Measurements from ENCODE around the gene PIK3R1.
"Not testable (repeated sequence)": the region's sequence is repeated elsewhere in the genome, so short reads cannot be mapped to it uniquely, and the experiment has no call there.

The PIK3R1 gene

GRCh38 chr5:68193481-68194036 is 22.0 kb upstream of the PIK3R1 start:
- no peak for DNase-seq (ENCODE audit: low read depth, low spot score)

DNA sequence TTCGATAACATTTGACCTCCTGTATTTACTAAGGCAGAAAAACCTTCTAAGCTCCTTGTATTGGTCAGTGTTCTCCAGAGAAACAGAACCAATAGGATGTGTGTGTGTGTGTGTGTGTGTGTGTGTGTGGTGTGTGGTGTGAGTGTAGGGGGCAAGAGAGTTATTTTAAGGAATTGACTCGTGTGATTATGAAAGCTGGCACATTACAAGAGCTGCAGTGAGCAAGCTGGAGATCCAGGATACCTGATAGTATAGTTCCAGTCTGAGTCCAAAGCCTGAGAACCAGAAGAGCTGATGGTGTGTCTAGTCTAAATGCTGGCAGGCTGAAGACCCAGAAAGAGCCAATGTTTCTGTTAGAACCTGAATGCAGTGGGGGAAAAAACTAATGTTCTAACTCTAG is 21.2 kb upstream of the PIK3R1 start:
- DNase-seq (ENCODE audit: low read depth, low spot score): no peak

- DNase-seq (ENCODE audit: low read depth, low spot score): no peak
Measured at GRCh38 chr5:68195137-68195536, 20.4 kb upstream of the PIK3R1 start.

- no peak for DNase-seq (ENCODE audit: low read depth, low spot score)
Measured at GRCh38 chr5:68196876-68197275, 18.7 kb upstream of the PIK3R1 start.

- no peak for DNase-seq (ENCODE audit: low read depth, low spot score)
Measured at GRCh38 chr5:68200288-68200687, 15.3 kb upstream of the PIK3R1 start.

DNA sequence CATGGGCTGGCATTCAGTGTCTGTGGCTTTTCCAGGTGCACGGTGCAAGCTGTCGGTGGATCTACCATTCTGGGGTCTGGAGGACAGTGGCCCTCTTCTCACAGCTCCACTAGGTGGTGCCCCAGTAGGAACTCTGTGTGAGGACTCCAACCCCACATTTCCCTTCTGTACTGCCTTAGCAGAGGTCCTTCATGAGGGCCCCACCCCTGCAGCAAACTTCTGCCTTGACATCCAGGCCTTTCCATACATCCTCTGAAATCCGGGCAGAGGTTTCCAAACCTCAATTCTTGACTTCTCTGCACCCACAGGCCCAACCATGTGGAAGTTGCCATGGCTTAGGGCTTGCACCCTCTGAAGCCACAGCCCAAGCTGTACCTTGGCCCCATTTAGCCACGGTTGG is 4.9 kb upstream of the PIK3R1 start:
- not testable (repeated sequence) for DNase-seq (ENCODE audit: low read depth, low spot score)

GRCh38 chr5:68214482-68215207 is 911 bp upstream of the PIK3R1 start:
- no peak for DNase-seq (ENCODE audit: low read depth, low spot score)

DNA sequence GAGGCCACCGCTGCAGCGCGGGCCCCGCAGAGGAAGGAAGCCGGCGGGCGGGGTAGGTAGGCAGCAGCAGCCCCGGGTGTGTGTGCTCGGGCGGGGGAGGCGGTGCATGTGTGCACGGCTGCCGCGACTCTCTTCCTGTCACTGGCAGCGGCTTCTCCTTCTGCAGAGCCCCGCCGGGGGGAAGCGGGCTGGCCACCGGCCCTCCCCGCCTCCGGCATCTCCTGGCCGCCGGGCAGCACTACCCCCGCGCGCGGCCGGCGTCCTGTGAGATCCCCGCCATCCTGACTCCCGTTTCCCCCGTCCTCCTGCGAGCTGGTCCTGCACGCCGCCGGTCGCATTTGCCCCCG is 315 bp downstream of the PIK3R1 start:
- no peak for DNase-seq (ENCODE audit: low read depth, low spot score)

- peak; percentile 29 for DNase-seq (ENCODE audit: low read depth, low spot score)
Measured at GRCh38 chr5:68216245-68217046, 890 bp downstream of the PIK3R1 start.

GRCh38 chr5:68217047-68217355 is 1.4 kb downstream of the PIK3R1 start:
- no peak for DNase-seq (ENCODE audit: low read depth, low spot score)

GRCh38 chr5:68217528-68217927 is 2.0 kb downstream of the PIK3R1 start:
- DNase-seq (ENCODE audit: low read depth, low spot score): no peak

GRCh38 chr5:68219161-68219816 is 3.7 kb downstream of the PIK3R1 start:
- DNase-seq (ENCODE audit: low read depth, low spot score): no peak

DNA sequence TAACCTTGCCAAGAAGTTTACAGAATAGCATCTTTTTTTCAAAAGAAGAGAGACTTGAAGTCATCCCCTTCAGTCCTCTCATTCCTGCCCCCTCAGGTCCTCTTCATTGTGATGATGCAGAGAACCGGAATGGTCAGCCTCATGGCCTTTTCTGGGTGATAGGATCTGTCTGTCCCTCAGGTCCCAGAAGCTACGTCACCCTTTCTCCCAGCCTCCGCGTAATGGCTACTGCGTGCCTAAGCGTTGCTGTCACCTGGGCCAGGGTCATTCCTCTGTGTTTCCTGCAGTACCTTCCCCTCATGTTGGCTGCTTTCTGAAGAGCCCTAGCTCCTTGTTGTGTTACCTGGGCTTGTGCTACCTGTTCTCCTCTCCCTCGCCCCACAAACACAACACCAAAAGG is 4.7 kb downstream of the PIK3R1 start:
- no peak for DNase-seq (ENCODE audit: low read depth, low spot score)

GRCh38 chr5:68220914-68221313 is 5.4 kb downstream of the PIK3R1 start:
- no peak for DNase-seq (ENCODE audit: low read depth, low spot score)

- DNase-seq (ENCODE audit: low read depth, low spot score): no peak
Measured at GRCh38 chr5:68221488-68221887, 5.9 kb downstream of the PIK3R1 start.

GRCh38 chr5:68222310-68222709 is 6.8 kb downstream of the PIK3R1 start:
- no peak for DNase-seq (ENCODE audit: low read depth, low spot score)

GRCh38 chr5:68222824-68223354 is 7.3 kb downstream of the PIK3R1 start:
- no peak for DNase-seq (ENCODE audit: low read depth, low spot score)

- no peak for DNase-seq (ENCODE audit: low read depth, low spot score)
Measured at GRCh38 chr5:68223904-68224303, 8.3 kb downstream of the PIK3R1 start.

GRCh38 chr5:68224509-68225187 is 9.1 kb downstream of the PIK3R1 start:
- no peak for DNase-seq (ENCODE audit: low read depth, low spot score)

DNA sequence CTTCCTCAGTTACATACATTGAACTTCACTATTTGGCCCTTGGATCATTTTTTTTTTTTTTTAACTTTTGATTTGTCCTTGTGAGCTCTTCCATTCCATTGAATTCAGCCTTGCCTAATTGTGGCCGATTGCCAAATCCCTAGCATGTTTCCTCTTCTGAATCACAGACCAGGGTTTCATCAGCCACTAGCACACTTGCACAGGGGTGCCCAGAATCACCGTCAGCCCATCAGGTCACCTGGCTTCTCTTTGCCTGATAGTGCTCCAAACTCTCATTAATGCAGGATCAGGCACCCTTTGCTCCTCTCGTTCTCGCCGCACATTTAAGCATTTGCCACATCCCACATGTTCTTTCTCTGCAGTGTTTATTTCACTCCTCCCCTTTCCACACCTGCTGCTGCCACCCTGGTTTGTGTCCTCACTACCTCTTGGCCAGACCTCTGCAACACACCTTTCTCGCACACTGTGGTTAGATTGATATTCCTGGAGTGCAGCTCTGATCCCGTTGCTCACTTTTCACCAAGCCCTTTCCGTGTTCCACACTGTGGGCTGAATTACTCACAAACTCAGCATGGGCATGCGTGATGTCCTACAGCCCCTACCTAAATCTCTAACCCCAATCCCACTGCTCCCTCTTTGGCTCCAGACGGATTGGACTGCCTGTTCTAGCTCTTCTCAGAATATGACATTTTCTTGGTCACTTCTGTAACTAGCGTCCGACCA is 9.8 kb downstream of the PIK3R1 start:
- no peak for DNase-seq (ENCODE audit: low read depth, low spot score)

- no peak for DNase-seq (ENCODE audit: low read depth, low spot score)
Measured at GRCh38 chr5:68225911-68226545, 10.5 kb downstream of the PIK3R1 start.

Data from activated naive CD8-positive, alpha-beta T cell treated with anti-CD3 and anti-CD28 coated beads, Interleukin-2, amount 50 U/mL, for 16 hours (primary cell).